Measurements from ENCODE around the gene LMF2.
A peak's percentile ranks its signal among the peaks of the same experiment; 100 is the strongest.
"Not testable (repeated sequence)": the region's sequence is repeated elsewhere in the genome, so short reads cannot be mapped to it uniquely, and the experiment has no call there.

Gene LMF2

DNA sequence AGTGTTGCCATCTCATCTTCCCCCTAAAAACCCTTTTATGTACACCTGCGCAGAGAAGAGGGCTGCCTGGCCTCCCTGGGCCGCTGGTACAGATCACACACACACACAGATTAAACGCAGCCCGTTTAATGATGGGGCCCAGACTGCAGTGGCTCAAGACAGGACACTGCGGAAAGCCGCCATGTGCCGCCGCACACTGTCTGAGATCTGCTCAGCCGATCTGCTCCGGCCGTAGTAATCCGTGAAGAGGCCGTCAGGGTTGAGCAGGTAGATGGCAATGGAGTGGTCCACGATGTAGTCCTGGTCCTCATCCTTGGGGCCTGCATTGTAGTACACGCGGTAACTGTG, 15.9 kb upstream of the LMF2 start:
- no peak for DNase-seq (ENCODE audit: low read depth)

DNA sequence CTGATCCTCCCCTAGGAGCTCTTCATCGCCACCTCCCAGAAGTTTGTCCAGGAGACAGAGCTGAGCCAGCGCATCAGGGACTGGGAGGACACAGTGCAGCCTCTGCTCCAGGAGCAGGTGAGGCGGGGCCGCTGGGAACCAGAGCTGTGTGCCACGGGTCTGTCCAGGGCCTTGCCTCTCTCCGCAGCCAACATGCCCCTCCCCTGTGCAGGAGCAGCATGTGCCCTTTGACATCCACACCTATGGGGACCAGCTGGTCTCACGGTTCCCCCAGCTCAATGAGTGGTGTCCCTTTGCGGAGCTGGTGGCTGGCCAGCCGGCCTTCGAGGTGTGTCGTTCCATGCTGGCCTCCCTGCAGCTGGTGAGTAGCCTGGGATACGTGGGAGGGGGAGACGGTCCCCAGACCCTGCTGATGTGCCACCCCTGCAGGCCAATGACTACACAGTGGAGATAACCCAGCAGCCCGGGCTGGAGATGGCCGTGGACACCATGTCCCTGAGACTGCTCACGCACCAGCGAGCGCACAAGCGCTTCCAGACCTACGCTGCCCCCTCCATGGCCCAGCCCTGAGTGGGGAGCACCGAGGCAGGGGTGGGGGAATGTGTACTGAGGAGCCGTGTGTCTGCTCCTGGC, 15.4 kb upstream of the LMF2 start:
- no peak for DNase-seq (ENCODE audit: low read depth)

DNA sequence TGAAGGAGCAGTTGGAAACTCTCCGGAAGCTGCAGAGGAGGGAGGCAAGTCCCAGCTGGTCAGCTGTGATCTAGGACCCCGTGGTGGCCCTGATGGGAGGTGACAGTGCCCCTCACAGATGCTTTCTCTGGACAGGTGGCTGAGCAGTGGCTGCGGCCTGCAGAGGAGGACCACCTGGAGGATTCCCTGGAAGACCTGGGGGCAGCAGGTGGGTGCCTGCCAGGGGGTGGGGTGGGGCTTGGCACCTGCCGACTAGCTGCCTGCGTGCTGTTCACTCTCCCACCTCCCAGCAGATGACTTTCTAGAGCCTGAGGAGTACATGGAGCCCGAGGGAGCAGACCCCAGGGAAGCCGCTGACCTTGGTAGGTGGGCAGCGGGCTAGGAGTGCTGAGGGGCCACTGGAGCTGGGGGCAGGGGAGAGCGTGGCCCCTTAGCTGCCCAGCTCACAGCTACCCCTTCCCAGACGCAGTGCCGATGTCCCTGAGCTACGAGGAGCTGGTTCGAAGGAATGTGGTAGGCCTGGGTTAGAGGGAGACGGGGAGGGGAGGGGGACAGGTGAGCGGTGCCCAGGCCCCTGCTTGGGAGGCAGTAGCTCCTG, 14.8 kb upstream of the LMF2 start:
- no peak for DNase-seq (ENCODE audit: low read depth)

DNA sequence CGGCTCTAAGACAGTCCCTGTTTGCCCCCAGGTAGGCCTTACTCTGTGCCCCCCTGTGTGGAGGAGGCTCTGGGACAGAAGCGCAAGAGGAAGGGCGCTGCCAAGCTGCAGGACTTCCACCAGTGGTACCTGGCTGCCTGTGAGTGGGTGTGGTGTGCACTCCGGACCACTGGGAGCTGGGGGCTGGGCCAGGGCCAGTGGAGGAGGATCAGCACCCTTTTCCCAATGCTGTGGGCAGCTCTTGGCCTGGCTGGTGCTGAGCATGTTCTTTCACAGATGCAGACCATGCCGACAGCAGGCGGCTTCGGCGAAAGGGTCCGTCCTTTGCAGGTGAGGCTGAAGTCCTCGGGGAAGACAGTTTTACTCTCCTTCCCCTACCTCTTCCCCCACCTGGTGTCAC, 14.2 kb upstream of the LMF2 start:
- DNase-seq (ENCODE audit: low read depth), result no peak

DNA sequence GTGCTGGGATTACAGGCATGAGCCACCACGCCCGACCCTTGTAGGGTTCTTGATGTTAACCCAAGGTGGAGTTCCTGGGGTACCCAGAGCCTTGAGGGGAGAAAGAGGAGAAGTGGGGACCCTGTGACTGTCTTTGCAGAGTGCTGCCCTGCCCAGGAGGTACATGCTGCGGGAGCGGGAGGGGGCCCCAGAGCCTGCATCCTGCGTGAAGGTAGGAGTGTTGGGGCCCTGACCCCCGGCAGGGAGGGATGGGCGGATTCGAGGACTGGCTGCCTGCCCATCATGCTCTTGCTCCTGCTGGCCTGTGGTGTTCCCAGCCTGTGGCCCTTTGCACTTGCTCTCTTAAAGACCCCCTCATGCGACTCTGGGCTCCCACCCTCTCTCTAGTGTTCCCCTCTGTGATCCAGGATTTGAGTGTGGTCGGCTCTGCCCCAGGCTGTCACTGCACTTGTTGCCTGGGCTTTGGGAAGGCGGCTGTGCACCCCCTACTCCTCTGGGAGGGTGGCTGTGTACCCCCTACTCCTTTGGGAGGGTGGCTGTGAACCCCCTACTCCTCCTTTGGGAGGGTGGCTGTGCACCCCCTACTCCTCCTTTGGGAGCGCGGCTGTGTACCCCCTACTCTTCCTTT, 13.4 kb upstream of the LMF2 start:
- no peak for DNase-seq (ENCODE audit: low read depth)

DNA sequence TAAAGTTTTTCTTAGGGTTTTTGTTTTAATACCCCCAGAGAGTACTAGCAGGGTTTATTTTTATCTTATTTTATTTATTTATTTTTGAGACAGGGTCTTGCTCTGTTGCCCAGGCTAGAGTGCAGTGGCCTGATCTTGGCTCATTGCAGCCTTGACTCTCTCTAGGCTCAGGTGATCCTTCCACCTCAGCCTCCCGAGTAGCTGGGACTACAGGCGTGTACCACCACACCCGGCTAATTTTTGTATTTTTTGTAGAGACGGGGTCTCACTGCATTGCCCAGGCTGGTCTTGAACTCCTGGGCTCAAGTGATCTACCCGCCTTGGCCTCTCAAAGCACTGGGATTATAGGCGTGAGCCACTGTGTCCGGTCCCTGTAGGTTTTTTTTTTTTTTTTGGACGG, 12.7 kb upstream of the LMF2 start:
- DNase-seq (ENCODE audit: low read depth), result not testable (repeated sequence)

DNA sequence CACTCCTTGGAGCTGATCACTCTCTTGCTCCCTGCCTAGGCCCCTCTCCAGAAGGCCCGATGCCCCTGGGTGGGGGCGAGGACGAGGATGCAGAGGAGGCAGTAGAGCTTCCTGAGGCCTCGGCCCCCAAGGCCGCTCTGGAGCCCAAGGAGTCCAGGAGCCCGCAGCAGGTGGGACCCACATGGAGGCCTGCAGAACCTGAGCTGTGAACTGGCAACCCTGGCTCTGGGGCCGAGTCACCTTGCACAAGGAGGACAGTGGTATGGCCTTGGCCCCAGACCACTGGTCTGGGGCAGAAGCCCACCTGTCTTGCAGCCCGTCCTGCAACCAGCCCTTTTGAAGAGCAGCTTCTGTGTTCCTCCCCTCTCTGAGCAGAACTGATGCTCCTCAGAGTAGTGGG, 11.6 kb upstream of the LMF2 start:
- no peak for DNase-seq (ENCODE audit: low read depth)

DNA sequence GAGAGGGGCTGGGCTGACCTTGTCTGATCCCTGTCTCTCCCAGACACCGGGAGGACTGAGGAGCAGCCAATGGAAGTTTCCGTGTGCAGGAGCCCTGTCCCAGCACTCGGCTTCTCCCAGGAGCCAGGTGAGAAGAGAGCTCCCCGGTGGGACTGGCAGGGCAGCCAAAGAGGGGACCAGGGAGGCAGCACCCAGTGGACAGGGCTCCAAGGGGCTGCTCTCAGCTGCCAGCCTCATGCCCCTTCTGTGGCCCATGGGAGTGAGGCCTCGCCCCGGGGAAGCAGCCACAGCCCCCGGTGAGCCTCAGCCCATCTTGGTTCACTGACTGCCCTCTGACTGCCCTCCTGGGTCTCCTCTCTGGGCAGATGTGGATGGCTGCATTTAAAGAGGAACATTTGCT, 11.1 kb upstream of the LMF2 start:
- no peak for DNase-seq (ENCODE audit: low read depth)

DNA sequence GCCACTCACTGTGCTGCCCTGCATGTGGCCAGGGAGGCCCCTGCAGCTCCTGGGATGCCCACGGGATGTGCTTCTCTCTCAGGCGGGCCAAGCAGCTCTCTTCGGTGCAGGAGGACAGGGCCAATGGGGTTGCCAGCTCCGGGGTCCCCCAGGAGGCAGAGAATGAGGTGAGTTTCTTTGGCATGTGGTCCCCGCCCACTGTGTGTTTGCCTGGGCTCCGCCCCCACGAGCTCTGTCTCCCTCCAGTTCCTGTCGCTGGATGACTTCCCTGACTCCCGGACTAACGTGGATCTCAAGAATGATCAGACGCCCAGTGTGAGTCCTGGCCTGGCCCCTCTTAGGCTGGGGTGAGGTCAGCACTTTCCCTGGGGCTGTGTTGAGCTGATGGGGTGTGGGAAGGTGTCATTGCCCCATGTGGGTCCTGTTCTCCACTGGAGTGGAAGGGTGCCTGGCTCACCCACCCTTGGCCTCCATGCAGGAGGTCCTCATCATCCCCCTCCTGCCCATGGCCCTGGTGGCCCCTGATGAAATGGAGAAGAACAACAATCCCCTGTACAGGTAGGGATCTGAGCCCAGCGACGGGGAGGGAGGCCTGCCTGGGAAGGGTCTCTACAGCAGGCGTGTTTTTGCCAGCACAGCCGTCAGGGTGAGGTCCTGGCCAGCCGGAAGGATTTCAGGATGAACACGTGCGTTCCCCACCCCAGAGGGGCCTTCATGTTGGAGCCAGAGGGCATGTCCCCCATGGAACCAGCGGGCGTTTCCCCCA, 10.2 kb upstream of the LMF2 start:
- DNase-seq (ENCODE audit: low read depth), result no peak

DNA sequence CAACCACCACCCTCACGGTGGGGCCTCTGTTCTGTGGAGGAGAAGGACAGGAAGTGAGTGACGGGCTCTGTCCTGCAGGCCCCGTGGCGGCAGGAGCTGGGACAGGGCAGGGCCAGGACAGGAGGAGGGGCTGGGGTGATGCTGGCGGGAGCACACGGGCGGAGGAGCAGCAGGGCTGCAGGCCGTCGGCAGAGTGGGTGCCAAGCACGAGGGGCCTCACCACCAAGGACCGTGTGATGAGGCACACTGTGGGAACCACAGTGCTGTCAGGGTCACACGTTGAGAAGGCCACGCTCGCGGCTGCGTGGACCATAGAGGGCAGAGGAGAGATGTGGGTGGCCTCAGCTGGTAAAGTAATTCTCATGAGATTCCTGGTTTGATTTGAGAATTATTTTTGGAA, 9.4 kb upstream of the LMF2 start:
- DNase-seq (ENCODE audit: low read depth), result no peak

DNA sequence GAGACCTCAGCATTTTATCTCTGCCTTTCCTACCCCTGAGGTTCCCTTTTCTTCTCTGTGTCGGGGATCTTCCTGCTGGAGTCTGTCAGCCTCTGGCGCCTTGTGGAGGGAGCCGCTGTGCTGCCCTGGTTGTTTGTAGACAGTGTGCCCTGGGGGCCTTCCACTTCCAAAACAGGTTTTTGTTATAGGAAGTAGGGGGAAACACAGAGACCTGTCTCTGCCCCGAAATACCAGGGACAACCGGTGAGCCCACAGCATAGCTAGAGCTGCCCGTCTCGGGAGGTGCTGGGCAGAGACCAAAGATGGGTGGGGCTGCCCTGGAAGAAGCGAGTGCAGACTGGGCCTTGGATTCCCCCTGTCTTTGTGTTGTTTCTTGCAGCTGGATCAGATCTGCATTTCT, 8.6 kb upstream of the LMF2 start:
- no peak for DNase-seq (ENCODE audit: low read depth)

DNA sequence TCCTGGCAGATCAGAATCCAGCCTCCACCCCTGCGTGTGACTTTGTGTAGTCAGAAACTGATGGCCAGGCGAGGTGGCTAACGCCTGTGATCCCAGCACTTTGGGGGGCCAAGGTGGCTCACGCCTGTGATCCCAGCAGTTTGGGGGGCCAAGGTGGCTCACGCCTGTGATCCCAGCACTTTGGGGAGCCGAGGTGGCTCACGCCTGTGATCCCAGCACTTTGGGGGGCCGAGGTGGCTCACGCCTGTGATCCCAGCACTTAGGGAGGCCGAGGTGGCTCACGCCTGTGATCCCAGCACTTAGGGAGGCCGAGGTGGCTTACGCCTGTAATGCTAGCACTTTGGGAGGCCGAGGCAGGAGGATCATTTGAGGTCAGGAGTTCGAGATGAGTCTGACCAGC, 5.7 kb upstream of the LMF2 start:
- DNase-seq (ENCODE audit: low read depth), result no peak

DNA sequence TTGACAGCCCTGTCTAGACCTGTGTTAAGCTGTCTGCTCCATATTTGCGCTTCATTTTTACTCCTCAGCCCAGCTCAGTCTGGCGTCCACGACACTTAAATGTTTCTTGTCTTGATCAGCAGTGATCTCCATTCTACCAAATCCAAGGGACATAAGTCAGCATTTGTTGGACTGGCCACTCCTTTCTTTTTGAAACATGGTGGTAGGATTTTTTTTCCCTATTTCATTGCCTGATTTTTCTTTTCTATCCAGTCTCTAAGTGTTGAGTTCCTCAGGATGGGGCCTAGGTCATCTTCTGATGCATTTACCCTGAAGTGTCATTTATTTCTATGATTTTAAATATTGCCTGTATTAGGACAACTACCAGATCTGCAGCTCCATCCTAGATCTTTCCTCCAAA, 1.4 kb upstream of the LMF2 start:
- no peak for DNase-seq (ENCODE audit: low read depth)

DNA sequence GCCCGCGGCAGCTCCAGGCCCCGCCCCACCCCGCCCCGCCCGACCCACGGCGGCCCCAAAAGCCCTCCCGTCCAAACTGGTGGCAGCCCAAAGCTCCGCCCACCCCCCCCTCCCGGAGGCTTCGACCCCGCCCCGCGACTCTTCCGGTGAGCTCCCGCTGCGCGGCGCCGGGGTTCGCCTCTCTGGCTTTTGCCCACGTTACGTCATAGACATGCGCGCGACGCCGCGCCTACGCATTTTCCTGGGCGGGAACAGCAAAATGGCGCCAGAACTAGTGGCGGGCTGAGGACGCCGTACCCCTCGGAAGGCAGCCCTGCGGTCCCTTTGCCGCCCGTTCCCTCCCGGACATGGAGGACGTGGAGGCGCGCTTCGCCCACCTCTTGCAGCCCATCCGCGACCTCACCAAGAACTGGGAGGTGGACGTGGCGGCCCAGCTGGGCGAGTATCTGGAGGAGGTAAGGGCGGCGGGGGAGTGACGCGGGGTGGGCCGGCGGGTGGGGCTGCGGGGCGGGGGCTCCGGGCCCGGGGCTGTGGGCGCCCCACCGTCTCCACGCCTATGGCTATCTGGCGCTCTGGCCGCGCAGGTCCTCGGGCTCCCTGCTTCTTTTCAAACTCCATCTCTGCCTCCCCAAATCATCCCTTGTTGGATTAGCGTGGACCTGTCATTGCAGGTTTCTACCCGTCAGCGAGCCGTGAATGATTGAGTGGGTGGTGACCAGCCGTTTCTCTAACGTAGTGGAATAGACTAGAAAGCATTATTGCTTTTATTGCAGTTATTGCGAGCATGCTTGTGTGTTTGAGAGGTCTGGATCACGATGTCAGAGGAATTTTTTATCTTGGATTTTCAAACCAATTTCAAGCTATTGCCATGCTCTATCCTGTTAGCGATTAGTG, 736 bp upstream of the LMF2 start, which contains the start of gene NCAPH2:
Gene NCAPH2, plus strand, starts transcription at position 234 of the 894 bp plus-strand sequence. Its CDS starts 114 bp downstream, at position 348.
- DNase-seq (ENCODE audit: low read depth), result peak; percentile 93

DNA sequence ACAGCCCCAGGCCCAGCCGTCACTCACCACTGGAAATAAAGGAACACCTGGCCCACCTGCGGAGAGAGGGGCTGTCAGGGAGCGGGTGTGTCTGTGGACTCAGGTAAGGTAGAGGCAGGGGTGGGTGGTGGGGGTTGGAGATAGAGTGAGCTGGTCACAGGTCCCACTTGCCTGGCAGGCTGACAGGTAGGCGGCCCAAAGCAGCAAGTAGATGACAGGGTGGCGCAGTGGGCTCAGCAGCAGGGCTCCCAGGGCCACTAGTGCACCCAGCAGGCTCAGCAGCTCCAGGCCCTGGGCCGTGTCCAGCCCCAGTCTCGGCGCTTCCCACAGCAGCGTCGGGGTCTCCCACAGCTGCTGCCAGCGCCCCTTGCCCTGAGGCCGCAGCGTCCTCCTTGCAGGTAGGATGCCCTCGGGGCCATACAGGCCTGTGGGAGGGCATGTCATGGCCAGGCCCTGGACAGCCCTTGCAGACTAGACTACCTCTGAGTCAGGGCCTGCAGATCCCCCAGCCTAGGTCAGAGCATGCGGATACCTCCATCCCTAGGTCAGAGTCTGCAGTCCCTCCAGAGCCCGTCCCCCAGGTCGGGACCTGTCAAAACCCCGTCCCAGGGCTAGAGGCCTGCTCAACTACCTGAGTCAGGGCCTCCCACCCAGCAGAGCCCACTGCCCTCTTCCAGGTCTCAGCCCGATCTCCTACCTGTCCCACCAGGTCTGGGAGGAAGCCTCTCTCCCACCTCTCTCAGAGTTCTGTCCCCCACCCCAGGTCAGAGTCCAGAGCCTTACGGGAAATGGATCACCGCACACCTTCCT, 686 bp downstream of the LMF2 start:
- DNase-seq (ENCODE audit: low read depth), result no peak

DNA sequence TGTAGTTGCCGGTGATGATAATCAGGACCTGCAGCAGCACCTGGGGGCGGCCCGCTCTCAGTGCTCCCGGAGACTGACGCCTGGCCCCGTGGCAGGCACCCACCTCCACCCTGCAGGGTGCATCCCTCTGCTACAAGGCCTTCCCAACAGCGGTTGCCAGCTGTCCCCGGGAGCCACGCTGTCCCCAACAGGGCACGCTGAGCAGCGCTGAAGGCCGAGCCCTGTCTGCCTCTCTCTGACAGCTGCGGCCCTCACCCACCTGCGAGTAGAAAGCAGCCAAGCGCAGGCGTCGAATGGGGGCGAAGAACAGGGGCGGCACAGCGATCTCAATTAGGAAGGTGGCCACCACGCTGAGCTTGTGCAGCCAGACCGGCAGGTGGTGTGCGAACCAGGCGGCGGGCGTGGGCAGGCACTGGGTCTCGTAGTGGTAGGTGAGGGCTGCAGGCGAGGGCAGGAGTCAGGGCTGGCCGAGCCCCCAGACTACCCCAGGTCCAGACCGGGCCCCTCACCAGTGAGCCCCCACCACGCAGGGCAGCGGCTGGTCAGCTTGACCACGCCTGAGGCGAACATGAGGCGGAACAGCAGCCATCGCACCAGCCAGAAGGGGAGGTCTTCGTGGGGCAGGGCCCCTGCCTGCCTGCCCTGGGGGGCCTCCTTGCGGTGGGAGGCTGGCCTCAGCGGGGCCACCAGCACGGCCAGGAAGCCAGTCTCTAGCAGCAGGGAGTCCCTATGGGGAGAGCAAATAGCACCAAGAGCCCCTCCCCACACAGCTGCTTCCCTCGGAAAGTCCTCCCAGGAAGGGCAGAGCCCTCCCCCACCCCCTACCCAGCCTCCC, 1.5 kb downstream of the LMF2 start:
- DNase-seq (ENCODE audit: low read depth), result no peak

DNA sequence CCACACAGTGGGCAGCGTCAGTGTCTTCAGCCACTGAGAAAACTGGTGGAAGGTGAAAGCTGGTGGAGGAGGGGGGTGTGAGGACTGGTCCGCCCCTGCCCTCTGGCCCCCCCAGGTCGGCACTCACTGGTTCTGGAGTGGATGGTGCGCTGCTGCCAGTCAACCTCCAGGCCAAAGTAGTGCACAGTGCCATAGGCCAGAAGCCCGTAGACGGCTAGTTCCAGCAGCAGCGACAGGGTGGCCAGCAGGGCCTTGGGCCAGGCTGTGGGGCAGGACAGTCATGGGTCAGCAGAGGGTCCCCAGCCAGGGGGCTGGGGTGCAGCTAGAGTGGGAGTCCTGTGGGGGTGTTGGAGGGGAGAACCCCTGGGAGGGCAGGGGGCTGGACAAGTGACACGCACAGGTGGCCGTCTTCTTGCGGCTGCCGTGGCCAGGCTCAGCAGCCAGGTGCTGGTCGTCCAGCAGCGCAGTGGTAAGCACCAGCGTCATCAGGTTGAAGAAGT, 2.2 kb downstream of the LMF2 start:
- DNase-seq (ENCODE audit: low read depth), result no peak

DNA sequence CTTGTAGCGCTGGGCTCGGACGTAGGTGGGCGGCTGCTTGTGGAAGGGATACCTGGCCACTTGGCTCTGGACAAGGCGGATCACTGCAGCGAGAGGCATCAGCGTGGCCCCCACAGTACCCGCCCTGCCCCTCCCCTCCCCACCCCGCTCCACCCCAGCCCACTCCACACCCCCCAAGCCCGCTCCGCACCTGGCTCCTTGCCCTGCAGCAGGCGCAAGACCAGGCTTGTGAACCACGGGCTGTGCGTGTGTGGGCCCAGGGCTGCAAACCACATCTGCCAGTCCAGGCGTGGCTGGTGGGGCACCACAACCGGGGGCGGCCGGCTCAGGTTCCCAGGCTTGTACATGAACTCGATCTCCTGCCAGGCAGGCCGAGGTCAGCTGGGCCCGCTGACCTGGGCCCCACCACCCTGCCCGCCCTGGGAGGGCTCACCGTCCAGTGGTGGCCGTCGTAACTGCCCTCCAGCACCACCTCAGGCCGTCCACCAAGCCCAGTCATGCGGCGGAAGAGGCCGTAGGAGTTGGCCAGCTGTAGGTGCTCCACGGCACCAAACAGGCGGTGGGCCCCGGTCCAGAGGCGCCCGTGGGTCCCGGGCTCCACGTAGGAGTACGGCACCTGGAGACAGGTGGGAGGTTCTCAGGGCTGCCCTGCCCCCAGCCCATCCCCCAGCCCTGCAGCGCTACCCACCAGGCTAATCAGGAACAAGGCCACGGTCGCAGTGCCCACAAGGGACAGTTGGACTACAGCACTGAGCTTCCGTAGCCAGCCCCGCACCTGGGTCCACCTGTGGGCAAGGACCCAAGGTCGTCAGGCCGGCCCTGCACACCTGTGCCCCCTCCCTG, 2.9 kb downstream of the LMF2 start:
- no peak for DNase-seq (ENCODE audit: low read depth)

DNA sequence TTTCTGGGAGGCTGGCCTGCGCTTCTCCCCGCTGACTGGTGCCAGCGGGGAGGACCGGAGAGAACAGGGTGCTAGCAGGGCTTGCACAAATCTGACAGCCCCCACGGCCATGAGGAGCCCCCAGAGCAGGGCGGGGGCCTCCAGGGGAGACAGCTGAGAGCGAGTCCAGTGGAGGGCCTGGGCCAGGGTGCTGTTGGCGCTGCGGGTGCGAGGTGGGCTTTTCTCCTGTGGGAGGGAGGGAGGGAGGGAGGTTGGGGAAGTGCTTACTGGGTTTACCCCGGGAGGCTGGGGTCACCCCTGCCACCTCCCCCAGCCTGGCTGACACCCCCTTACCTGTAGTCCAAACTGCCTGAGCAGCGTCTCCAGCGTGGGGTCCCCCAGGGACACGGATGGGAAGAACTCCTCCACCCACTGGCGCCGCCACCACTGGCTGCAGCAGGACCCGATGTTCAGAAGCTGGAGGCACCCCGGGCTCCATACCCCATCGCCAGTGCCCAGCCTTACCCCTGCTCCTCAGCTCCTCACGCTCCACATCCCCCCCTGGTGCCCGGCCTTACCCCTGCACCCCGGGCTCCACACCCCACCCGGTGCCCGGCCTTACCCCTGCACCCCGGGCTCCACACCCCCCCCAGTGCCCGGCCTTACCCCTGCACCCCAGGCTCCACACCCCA, 3.9 kb downstream of the LMF2 start:
- no peak for DNase-seq (ENCODE audit: low read depth)
